Heart left ventricle (tissue), 13 donors: Measurements from ENCODE around the gene NARS2.

Experiments
- POLR2A ChIP-seq, 2 donors: fragments of 450-650 bp; IDR thresholded peaks; one replicate each; pipeline ENCODE4 v1.6.1; 2017; ENCODE audit warnings: antibody characterized with exemption in 2 of 2, mild to moderate bottlenecking in 2 of 2, moderate library complexity in 2 of 2
- TF ChIP-seq, protein P1 (sequence below), 12 donors: fragments of 200-600 bp; sonication (generic) in 4 of 12; IDR thresholded peaks; one replicate each; pipeline versions ENCODE4 v1.5.0 to v1.8.0; 2018 to 2022; ENCODE audit warnings: antibody characterized with exemption in 12 of 12, mild to moderate bottlenecking in 5 of 12
- donor health status: ischemic (EF 13 %, LVEDD 7.1; RV severe dilation, severe dysfunction).
- donor health status: DM: no; HTN: yes; CAD: no.
- donor health status: DM: no; HTN: no; CAD: no.
- donor health status: ischemic (EF 25% LVEDD 6.9; RV normal size, moderate dysfunction).
- donor health status: ischemic (EF 25% LVEDD 5.7; RV mildly dilated, moderate dysfunction).
- donor health status: ischemic (EF 35%, LVEDD 5.7; RV mildly dilated, moderate dysfunction).
- donor health status: nonischemic (EF 11% LVEDD 7.7; RV severe dilation, severe dysfunction).
- donor health status: DM: yes; HTN: yes; CAD: no.
- donor health status: PGD.
- donor health status: ischemic (EF 29% LVEDD 5.4; RV normal size, mild dysfunction).
- donor health status: nonischemic (EF 23%, LVEDD 6.1; RV moderate dilation, normal function).

DNA sequence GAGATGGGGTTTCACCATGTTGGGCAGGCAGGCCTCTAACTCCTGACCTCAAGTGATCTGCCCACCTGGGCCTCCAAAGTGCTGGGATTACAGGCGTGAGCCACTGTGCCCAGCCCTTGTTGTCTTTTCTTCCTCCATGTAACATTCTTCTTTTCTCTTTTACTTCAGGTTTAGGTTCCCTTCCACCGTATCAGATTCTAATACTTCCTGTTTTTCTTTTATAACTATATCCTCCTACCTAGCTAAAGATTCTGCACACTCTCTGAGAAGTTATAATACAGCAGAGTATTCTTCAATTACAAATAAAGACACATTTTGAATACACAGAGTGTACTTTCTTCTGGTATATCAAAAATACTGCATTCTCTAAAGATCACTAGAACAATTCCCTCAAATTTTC is 123.8 kb downstream of the NARS2 start:
- TF ChIP-seq, protein P1, sequence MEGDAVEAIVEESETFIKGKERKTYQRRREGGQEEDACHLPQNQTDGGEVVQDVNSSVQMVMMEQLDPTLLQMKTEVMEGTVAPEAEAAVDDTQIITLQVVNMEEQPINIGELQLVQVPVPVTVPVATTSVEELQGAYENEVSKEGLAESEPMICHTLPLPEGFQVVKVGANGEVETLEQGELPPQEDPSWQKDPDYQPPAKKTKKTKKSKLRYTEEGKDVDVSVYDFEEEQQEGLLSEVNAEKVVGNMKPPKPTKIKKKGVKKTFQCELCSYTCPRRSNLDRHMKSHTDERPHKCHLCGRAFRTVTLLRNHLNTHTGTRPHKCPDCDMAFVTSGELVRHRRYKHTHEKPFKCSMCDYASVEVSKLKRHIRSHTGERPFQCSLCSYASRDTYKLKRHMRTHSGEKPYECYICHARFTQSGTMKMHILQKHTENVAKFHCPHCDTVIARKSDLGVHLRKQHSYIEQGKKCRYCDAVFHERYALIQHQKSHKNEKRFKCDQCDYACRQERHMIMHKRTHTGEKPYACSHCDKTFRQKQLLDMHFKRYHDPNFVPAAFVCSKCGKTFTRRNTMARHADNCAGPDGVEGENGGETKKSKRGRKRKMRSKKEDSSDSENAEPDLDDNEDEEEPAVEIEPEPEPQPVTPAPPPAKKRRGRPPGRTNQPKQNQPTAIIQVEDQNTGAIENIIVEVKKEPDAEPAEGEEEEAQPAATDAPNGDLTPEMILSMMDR (IDR thresholded peaks at IDR 0.05): no peak
- TF ChIP-seq POLR2A (IDR thresholded peaks at IDR 0.05): no peak
